Fibroblast of lung (primary cell): ENCODE results near the gene PMIS2.

Experiments
- EZH2 ChIP-seq: IDR thresholded peaks from 2 replicates; pipeline ENCODE4 v1.5.1; 2012; ENCODE audit warnings: low read length, control low read depth, mild to moderate bottlenecking; ENCODE audit errors: missing control alignments
- TF ChIP-seq, protein P1 (sequence below), 2 donors: IDR thresholded peaks in 1 of 2; conservative IDR thresholded peaks in 1 of 2; 1 replicate in 1 of 2; 2 replicates in 1 of 2; pipeline ENCODE4 v1.5.1; 2011 to 2012; ENCODE audit warnings: low read length in 2 of 2, control low read depth in 1 of 2, inconsistent platforms in 1 of 2, low read depth in 1 of 2, mild to moderate bottlenecking in 1 of 2

DNA sequence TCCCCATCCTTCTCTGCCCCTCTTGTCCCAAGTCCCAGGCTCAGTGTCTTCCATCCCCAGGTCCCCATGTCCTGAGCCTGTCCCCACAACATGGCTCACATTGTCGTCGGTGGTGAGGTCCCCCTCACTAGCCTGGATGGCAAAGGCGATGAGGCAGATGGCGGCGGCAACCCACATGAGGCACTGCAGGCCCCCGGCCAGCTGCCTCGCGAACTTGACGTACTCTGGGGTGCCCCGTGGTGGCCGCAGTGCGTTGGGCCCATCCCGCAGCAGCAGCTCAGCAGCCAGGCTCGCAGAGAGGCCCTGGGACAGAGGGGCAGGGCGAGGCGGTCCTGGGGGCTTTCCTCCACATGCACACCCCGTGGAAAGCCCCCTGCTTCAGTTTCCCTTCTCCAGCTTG lies 23.6 kb upstream of the PMIS2 start:
- TF ChIP-seq, protein P1, sequence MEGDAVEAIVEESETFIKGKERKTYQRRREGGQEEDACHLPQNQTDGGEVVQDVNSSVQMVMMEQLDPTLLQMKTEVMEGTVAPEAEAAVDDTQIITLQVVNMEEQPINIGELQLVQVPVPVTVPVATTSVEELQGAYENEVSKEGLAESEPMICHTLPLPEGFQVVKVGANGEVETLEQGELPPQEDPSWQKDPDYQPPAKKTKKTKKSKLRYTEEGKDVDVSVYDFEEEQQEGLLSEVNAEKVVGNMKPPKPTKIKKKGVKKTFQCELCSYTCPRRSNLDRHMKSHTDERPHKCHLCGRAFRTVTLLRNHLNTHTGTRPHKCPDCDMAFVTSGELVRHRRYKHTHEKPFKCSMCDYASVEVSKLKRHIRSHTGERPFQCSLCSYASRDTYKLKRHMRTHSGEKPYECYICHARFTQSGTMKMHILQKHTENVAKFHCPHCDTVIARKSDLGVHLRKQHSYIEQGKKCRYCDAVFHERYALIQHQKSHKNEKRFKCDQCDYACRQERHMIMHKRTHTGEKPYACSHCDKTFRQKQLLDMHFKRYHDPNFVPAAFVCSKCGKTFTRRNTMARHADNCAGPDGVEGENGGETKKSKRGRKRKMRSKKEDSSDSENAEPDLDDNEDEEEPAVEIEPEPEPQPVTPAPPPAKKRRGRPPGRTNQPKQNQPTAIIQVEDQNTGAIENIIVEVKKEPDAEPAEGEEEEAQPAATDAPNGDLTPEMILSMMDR (conservative IDR thresholded peaks at IDR 0.05 in 1 of 2, IDR thresholded peaks at IDR 0.05 in 1 of 2; ENCODE audit: low read depth in 1 of 2, low read length in 2 of 2): no peak
- TF ChIP-seq EZH2: no peak
